CD4-positive, alpha-beta T cell (primary cell): ENCODE measurements around the gene KRTAP19-4. TPM values are rescaled to one million over a fixed set of nuclear protein-coding genes. Genes with fewer than 3 reads are reported as not detected.
"Not testable (repeated sequence)": the region's sequence is repeated elsewhere in the genome, so short reads cannot be mapped to it uniquely, and the experiment has no call there.

Source experiments
- ATAC-seq: fragments of 200-7000 bp; cut with Tn5 transposase; one replicate; pipeline ENCODE4 v1.10.0; 2022; ENCODE audit warnings: mild to moderate bottlenecking; ENCODE audit not compliant: poor library complexity
- CTCF ChIA-PET: fragments of 350-600 bp; sonication (Branson Sonifier 250); formaldehyde crosslinking; loops from one replicate; lab custom pipeline; 2021; ENCODE audit warnings: antibody characterized with exemption, inconsistent platforms; lab: Charles Lee
- POLR2A ChIA-PET: fragments of 350-600 bp; sonication (Branson Sonifier 250); formaldehyde crosslinking; loops from one replicate; lab custom pipeline; 2021; ENCODE audit warnings: antibody characterized with exemption, inconsistent platforms; lab: Charles Lee
- DNase-seq, 14 experiments: peaks; one replicate each; pipeline ENCODE4 v3.0.0-alpha.2; 2013 to 2020; ENCODE audit warnings: mixed read lengths in 2 of 14
- H3K27ac ChIP-seq, 2 donors: one replicate each; pipeline versions ENCODE4 v1.5.1 to v1.7.0; 2013; ENCODE audit warnings: low read length in 2 of 2, low read depth in 1 of 2, mild to moderate bottlenecking in 1 of 2
- H3K27me3 ChIP-seq, 2 experiments: 1 replicate in 1 of 2; 2 replicates in 1 of 2; pipeline versions ENCODE4 v1.6.1 to v1.7.0; 2013; ENCODE audit warnings: low read length in 2 of 2, control low read depth in 1 of 2, mild to moderate bottlenecking in 1 of 2, moderate library complexity in 1 of 2; ENCODE audit not compliant: insufficient read depth in 2 of 2, control insufficient read depth in 1 of 2
- H3K36me3 ChIP-seq: one replicate; pipeline ENCODE4 v1.6.1; 2013; ENCODE audit warnings: low read length, control low read depth; ENCODE audit not compliant: insufficient read depth
- H3K4me1 ChIP-seq: one replicate; pipeline ENCODE4 v1.6.1; 2013; ENCODE audit warnings: low read length, control low read depth; ENCODE audit not compliant: insufficient read depth
- H3K4me3 ChIP-seq: one replicate; pipeline ENCODE4 v1.5.1; 2013; ENCODE audit warnings: mild to moderate bottlenecking, low read length, moderate library complexity
- H3K9me3 ChIP-seq, 2 experiments: 1 replicate in 1 of 2; 2 replicates in 1 of 2; pipeline versions ENCODE4 v1.6.1 to v1.7.0; 2013; ENCODE audit warnings: low read length in 2 of 2, mild to moderate bottlenecking in 2 of 2, control low read depth in 1 of 2, moderate library complexity in 1 of 2; ENCODE audit not compliant: control insufficient read depth in 1 of 2, insufficient read depth in 1 of 2
- H3K27ac Mint-ChIP-seq: one replicate; pipeline ENCODE4 v1.8.0; 2020; ENCODE audit warnings: mixed read lengths
- H3K27me3 Mint-ChIP-seq: one replicate; pipeline ENCODE4 v1.8.0; 2021; ENCODE audit warnings: mixed read lengths
- H3K36me3 Mint-ChIP-seq: one replicate; pipeline ENCODE4 v1.8.0; 2021; ENCODE audit warnings: low read depth, mixed read lengths
- H3K4me1 Mint-ChIP-seq: one replicate; pipeline ENCODE4 v1.8.0; 2021; ENCODE audit warnings: low read depth, mixed read lengths
- H3K4me3 Mint-ChIP-seq: one replicate; pipeline ENCODE4 v1.8.0; 2020; ENCODE audit warnings: mild to moderate bottlenecking, mixed read lengths
- H3K9me3 Mint-ChIP-seq: one replicate; pipeline ENCODE4 v1.8.0; 2020; ENCODE audit warnings: mixed read lengths
- CTCF ChIP-seq: fragments of 200-600 bp; IDR thresholded peaks from one replicate; pipeline ENCODE4 v1.8.0; 2022; ENCODE audit warnings: antibody characterized with exemption, mild to moderate bottlenecking
- intact Hi-C, 2 experiments: fragments of 100-400 bp; cut with DNase I in 1 of 2; cut with micrococcal nuclease in 1 of 2; formaldehyde crosslinking; loops; one replicate each; pipeline versions ENCODE4 v1.15.1 to v1.9.0; 2023 to 2025; cut with DNase I, micrococcal nuclease
- total RNA-seq, 174 experiments: library from RNA in 2 of 174; stranded (reverse) in 2 of 174; gene quantifications; one replicate each; pipeline ENCODE4 v1.2.3 and lab custom pipeline; 2021 to 2026

Gene KRTAP19-4
- total RNA-seq, 2 experiments from 2014 or later: not detected

DNA sequence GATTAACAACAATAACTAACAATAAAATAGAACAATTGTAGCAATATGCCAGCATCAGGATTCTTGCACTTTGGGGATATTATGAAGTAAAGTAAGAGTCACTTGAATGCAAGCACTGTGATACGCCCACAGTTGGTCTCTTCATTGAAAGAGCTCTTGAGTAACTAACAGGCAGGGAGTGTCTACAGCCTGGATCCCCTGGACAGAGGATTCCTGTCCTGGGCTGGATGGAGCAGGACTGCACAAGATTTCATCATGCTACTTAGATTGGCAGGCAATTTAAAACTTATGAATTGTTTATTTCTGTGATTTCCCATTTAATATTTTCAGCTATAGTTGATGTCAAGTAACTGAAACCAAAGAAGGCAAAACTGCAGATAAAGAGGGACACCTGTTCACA, 18.7 kb upstream of the KRTAP19-4 start:
- ATAC-seq: no peak

GRCh38 chr21:30505621-30506205, 8.7 kb upstream of the KRTAP19-4 start:
- H3K9me3 Mint-ChIP-seq, H3K4me3 ChIP-seq, H3K36me3 Mint-ChIP-seq, H3K36me3 ChIP-seq, POLR2A ChIA-PET, H3K4me3 Mint-ChIP-seq, H3K27ac Mint-ChIP-seq, H3K27me3 Mint-ChIP-seq, H3K9me3 ChIP-seq, H3K4me1 Mint-ChIP-seq, H3K27ac ChIP-seq, H3K27me3 ChIP-seq, H3K4me1 ChIP-seq, ATAC-seq, CTCF ChIA-PET: not testable (repeated sequence)
- TF ChIP-seq CTCF: peak; percentile 17
- DNase-seq: peak in 2 of 14 experiments; percentile 1 to 4
- intact Hi-C loops: loop anchor here in 1 of 2 experiments (10.0 kb wide), 1 partner anchor 579 kb away; no protein-coding TSS in a partner anchor

More for the DNA sequence above, 18.7 kb upstream of the KRTAP19-4 start:
- DNase-seq: no peak
- no peaks in the 10 kb centered on the region for H3K36me3 Mint-ChIP-seq
- no peaks in the 10 kb centered on the region for H3K4me1 ChIP-seq
- no peaks in the 10 kb centered on the region for H3K9me3 Mint-ChIP-seq
- ChIA-PET CTCF (no interaction called here), POLR2A (no interaction called here)
- no peak overlapping the region for H3K27ac ChIP-seq
- TF ChIP-seq CTCF: no peak
- H3K4me3 ChIP-seq: no peak overlapping the region
- no peaks in the 10 kb centered on the region for H3K9me3 ChIP-seq
- no peaks in the 10 kb centered on the region for H3K36me3 ChIP-seq
- H3K27ac Mint-ChIP-seq: no peak overlapping the region
- intact Hi-C loops: no loop called here
- no peaks in the 10 kb centered on the region for H3K27me3 ChIP-seq
- no peaks in the 10 kb centered on the region for H3K4me1 Mint-ChIP-seq
- no peak overlapping the region for H3K4me3 Mint-ChIP-seq
- H3K27me3 Mint-ChIP-seq: no peaks in the 10 kb centered on the region

DNA sequence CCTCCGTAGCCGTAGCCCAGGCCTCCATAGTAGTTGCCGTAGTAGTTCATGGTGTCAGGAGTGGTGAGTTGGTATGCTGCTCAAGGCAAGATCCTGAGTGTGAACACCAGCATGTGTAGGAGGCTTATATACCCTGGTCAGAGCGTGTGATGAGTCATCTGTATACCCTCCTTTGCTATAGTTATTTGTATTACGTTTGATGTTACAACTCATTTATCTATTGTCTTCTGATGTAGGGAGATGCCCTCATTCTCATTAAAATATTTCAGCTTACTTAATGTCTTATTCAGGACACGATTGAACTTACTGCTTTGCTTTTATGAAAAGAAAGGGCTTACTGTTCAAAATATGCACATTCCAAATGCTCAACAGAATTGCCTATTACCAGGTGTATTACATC, 5.1 kb upstream of the KRTAP19-4 start, which contains the start of gene KRTAP19-5:
KRTAP19-5 (minus strand) TSS at position 101 of the 400 bp plus-strand sequence; CDS start at position 50, 51 bp downstream.
- H3K27ac Mint-ChIP-seq: no peak within 1 kb of the TSS
- ATAC-seq (no peak), DNase-seq (no peak)
- H3K4me1 ChIP-seq: no peaks in the 10 kb centered on the region
- POLR2A ChIA-PET: no interaction called here
- peaks cover 0 to 7% of the 10 kb centered on the region in 2 experiments for H3K9me3 ChIP-seq
- intact Hi-C loops: loop anchor here in 1 of 2 experiments (10.0 kb wide), 1 partner anchor 583 kb away; no protein-coding TSS in a partner anchor
- no peaks in the 10 kb centered on the region for H3K36me3 Mint-ChIP-seq
- TF ChIP-seq CTCF: no peak
- H3K4me1 Mint-ChIP-seq: no peaks in the 10 kb centered on the region
- peaks cover 5% of the 10 kb centered on the region for H3K27me3 Mint-ChIP-seq
- no peaks in the 10 kb centered on the region for H3K9me3 Mint-ChIP-seq
- no peak within 1 kb of the TSS for H3K27ac ChIP-seq
- H3K27me3 ChIP-seq: no peaks in the 10 kb centered on the region
- H3K4me3 Mint-ChIP-seq: no peak within 1 kb of the TSS
- H3K36me3 ChIP-seq: no peaks in the 10 kb centered on the region
- no peak within 1 kb of the TSS for H3K4me3 ChIP-seq
- CTCF ChIA-PET: no interaction called here
